Measurements from ENCODE around the gene CCDC107. TPM values are rescaled to one million over a fixed set of nuclear protein-coding genes. Genes with fewer than 3 reads are reported as not detected.
A peak's percentile ranks its signal among the peaks of the same experiment; 100 is the strongest.

Gene CCDC107
- total RNA-seq, 1 experiment from 2014 or later, result 12.0 TPM

DNA sequence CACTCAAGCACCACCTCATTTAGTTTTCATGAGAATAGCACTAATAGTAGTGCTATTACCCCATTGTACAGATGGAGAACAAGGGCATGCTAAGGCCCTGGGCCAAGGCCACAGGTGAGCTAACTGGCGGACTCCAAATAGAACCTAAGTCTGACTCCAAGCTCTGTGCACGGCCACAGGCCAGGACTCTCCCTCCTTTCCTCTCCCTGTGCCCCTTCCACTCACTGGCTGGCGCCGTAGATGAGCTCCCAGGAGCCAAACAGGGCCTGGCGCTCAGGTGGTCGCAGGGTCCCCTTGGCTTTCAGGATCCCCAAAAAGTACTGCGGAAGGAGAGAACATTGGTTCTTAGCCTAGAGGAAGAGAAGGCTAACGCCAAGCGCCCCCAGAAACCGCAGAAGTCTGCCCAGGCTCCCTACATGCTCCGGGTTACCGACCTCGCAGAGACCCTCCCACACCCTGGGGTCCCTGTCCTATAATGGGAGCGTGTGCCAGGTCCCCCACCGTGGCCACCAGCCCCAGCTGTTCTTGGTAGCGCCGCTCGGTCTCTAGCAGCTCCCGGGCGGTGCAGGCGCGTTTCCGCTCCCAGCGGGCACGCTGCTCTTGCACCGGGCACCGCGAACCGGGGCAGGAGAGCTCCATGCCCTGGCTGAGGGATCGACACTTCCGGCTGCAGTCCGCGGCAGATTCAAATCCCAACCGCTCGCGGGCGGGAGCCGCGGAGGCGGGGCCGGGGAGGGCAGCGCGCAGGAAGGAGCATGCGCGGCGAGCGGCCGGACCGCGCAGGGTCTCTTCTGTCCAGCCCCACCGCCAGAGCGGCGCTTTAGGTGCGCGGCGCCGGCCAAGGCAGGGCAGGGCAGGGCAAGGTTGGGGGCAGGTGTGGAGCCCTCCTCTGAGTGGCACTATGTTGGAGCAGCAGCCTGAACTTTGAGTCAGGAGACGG is 6.7 kb downstream of the CCDC107 start, which contains the start of gene ARHGEF39:
Gene ARHGEF39 (minus strand): TSS at position 665 of the 940 bp plus-strand sequence. CDS start 26 bp downstream, at position 639.
- Histone ChIP-seq H4K91ac (ENCODE audit: insufficient read length, low read depth, low read length) (no peak within 1 kb of the TSS), H4K20me1 (ENCODE audit: control insufficient read depth, insufficient read depth, insufficient read length) (no peaks in the 10 kb centered on the region), H2BK12ac (ENCODE audit: insufficient read length, low read depth, low read length) (no peak within 1 kb of the TSS), H2AFZ (ENCODE audit: low read length) (no peak within 1 kb of the TSS), H3K9me3 (ENCODE audit: control insufficient read depth, low read depth, low read length) (no peaks in the 10 kb centered on the region), H2AK5ac (ENCODE audit: insufficient read length, low read length) (no peak within 1 kb of the TSS), H3K9ac (ENCODE audit: extremely low read depth, insufficient read length, low read length) (peak within 1 kb of the TSS; percentile 45), H3K23me2 (ENCODE audit: insufficient read length, low read depth, low read length, poor library complexity, severe bottlenecking) (peaks cover 8% of the 10 kb centered on the region), H4K8ac (replicated peaks; ENCODE audit: insufficient read length, low read depth, low read length) (no peak within 1 kb of the TSS), H2BK120ac (ENCODE audit: low read depth, low read length, poor library complexity, severe bottlenecking) (no peak within 1 kb of the TSS), H3K4me1 (ENCODE audit: insufficient read depth, low read length) (no peaks in the 10 kb centered on the region; the same call in 1 of the 2 replicates), H3K4ac (ENCODE audit: low read depth, low read length) (no peak within 1 kb of the TSS; the same call in 1 of the 2 replicates), H3K18ac (ENCODE audit: insufficient read length, low read depth, low read length) (peak within 1 kb of the TSS; percentile 81), H2BK15ac (ENCODE audit: low read depth, low read length) (no peak within 1 kb of the TSS), H2BK20ac (ENCODE audit: low read depth, low read length, poor library complexity, severe bottlenecking) (no peak within 1 kb of the TSS), H2BK5ac (ENCODE audit: insufficient read length, low read length) (no peak within 1 kb of the TSS), H3K79me2 (ENCODE audit: insufficient read depth, low read length) (no peaks in the 10 kb centered on the region), H3K14ac (ENCODE audit: insufficient read depth, low read length) (peak within 1 kb of the TSS; percentile 71), H3K4me2 (ENCODE audit: insufficient read depth, insufficient read length, low read length) (peak within 1 kb of the TSS; percentile 83), H3K27me3 (ENCODE audit: insufficient read depth, low read length) (no peaks in the 10 kb centered on the region), H3K27ac (ENCODE audit: insufficient read length, low read depth, low read length) (no peak within 1 kb of the TSS), H3K56ac (ENCODE audit: insufficient read length, low read depth, low read length) (no peak within 1 kb of the TSS), H3K79me1 (ENCODE audit: insufficient read depth, low read depth, low read length, poor library complexity, severe bottlenecking) (no peaks in the 10 kb centered on the region), H3K23ac (ENCODE audit: insufficient read length, low read depth, low read length) (no peak within 1 kb of the TSS), H4K5ac (ENCODE audit: insufficient read length, low read depth, low read length) (no peak within 1 kb of the TSS), H3T11ph (ENCODE audit: low read length) (no peak within 1 kb of the TSS)
- TF ChIP-seq, protein P1, sequence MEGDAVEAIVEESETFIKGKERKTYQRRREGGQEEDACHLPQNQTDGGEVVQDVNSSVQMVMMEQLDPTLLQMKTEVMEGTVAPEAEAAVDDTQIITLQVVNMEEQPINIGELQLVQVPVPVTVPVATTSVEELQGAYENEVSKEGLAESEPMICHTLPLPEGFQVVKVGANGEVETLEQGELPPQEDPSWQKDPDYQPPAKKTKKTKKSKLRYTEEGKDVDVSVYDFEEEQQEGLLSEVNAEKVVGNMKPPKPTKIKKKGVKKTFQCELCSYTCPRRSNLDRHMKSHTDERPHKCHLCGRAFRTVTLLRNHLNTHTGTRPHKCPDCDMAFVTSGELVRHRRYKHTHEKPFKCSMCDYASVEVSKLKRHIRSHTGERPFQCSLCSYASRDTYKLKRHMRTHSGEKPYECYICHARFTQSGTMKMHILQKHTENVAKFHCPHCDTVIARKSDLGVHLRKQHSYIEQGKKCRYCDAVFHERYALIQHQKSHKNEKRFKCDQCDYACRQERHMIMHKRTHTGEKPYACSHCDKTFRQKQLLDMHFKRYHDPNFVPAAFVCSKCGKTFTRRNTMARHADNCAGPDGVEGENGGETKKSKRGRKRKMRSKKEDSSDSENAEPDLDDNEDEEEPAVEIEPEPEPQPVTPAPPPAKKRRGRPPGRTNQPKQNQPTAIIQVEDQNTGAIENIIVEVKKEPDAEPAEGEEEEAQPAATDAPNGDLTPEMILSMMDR (conservative IDR thresholded peaks at IDR 0.05), result peak; percentile 56
- no CpG with 5 or more reads among the region's 58 CpGs for WGBS (ENCODE audit: extremely low coverage, insufficient read length, low lambda C conversion rate)
- Mint-ChIP-seq H3K4me3 (peak within 1 kb of the TSS; percentile 80 to 83), H3K27me3 (ENCODE audit: low read depth) (peaks cover 9% of the 10 kb centered on the region), H3K27ac (peak within 1 kb of the TSS; percentile 73 to 80 (median 79); a peak in 6 of 7 replicates), H3K36me3 (ENCODE audit: insufficient read depth in 1 of 3, low read depth in 3 of 3) (peaks cover 26 to 35% (median 30%) of the 10 kb centered on the region in 3 experiments), H3K9me3 (no peaks in the 10 kb centered on the region), H3K4me1 (peaks cover 21 to 33% of the 10 kb centered on the region in 2 experiments)
- peak; percentile 94 for DNase-seq

Data from H9 (cell line).